Measurements from ENCODE around the gene PLA2G6. TPM values are rescaled to one million over a fixed set of nuclear protein-coding genes. Genes with fewer than 3 reads are reported as not detected.
A peak's percentile ranks its signal among the peaks of the same experiment; 100 is the strongest.
"Not testable (repeated sequence)": the region's sequence is repeated elsewhere in the genome, so short reads cannot be mapped to it uniquely, and the experiment has no call there.

The PLA2G6 gene
- total RNA-seq, 2 donors from 2014 or later, result 60.6 to 60.7 TPM

GRCh38 chr22:38186429-38186828, 4.8 kb upstream of the PLA2G6 start:
- no peak for DNase-seq
- H3K36me3 ChIP-seq (ENCODE audit: control insufficient read depth, insufficient read depth, low read length), result no peaks in the 10 kb centered on the region
- no peaks in the 10 kb centered on the region for H3K9me3 ChIP-seq (ENCODE audit: control insufficient read depth, low read length)
- H3K27me3 ChIP-seq (ENCODE audit: control insufficient read depth, insufficient read depth, low read length, poor library complexity, severe bottlenecking), result no peaks in the 10 kb centered on the region
- 85 to 92% methylated on average over 5 of the region's 5 CpGs for WGBS, 2 experiments (ENCODE audit: insufficient coverage in 1 of 2, insufficient read length in 1 of 2)
- Mint-ChIP-seq H3K27me3 (ENCODE audit: insufficient read depth) (peaks cover 6% of the 10 kb centered on the region), H3K4me3 (no peak overlapping the region), H3K27ac (no peak overlapping the region), H3K4me1 (peaks cover 10% of the 10 kb centered on the region), H3K9me3 (peaks cover 8% of the 10 kb centered on the region), H3K36me3 (ENCODE audit: low read depth) (no peaks in the 10 kb centered on the region)
- no peak overlapping the region for H3K4me3 ChIP-seq (ENCODE audit: low read length)
- TF ChIP-seq, protein P1, sequence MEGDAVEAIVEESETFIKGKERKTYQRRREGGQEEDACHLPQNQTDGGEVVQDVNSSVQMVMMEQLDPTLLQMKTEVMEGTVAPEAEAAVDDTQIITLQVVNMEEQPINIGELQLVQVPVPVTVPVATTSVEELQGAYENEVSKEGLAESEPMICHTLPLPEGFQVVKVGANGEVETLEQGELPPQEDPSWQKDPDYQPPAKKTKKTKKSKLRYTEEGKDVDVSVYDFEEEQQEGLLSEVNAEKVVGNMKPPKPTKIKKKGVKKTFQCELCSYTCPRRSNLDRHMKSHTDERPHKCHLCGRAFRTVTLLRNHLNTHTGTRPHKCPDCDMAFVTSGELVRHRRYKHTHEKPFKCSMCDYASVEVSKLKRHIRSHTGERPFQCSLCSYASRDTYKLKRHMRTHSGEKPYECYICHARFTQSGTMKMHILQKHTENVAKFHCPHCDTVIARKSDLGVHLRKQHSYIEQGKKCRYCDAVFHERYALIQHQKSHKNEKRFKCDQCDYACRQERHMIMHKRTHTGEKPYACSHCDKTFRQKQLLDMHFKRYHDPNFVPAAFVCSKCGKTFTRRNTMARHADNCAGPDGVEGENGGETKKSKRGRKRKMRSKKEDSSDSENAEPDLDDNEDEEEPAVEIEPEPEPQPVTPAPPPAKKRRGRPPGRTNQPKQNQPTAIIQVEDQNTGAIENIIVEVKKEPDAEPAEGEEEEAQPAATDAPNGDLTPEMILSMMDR (conservative IDR thresholded peaks at IDR 0.05), result no peak
- peaks cover 3% of the 10 kb centered on the region for H3K4me1 ChIP-seq (ENCODE audit: control insufficient read depth, insufficient read depth, low read length)
- no peak overlapping the region for H3K9ac ChIP-seq (ENCODE audit: extremely low read depth, low read length, poor library complexity, severe bottlenecking)
- no peak overlapping the region for H3K27ac ChIP-seq (ENCODE audit: low read depth, low read length)

GRCh38 chr22:38184788-38185187, 3.2 kb upstream of the PLA2G6 start:
- H3K4me3 ChIP-seq (ENCODE audit: low read length), result no peak overlapping the region
- Mint-ChIP-seq H3K9me3 (peaks cover 8% of the 10 kb centered on the region), H3K4me1 (peaks cover 25% of the 10 kb centered on the region), H3K4me3 (no peak overlapping the region), H3K36me3 (ENCODE audit: low read depth) (peaks cover under 1% of the 10 kb centered on the region), H3K27me3 (ENCODE audit: insufficient read depth) (peaks cover 2% of the 10 kb centered on the region), H3K27ac (no peak overlapping the region)
- WGBS, 2 experiments (ENCODE audit: insufficient coverage in 1 of 2, insufficient read length in 1 of 2), result 78 to 81% methylated on average over 7 of the region's 7 CpGs
- H3K27ac ChIP-seq (ENCODE audit: low read depth, low read length), result no peak overlapping the region
- no peaks in the 10 kb centered on the region for H3K9me3 ChIP-seq (ENCODE audit: control insufficient read depth, low read length)
- no peaks in the 10 kb centered on the region for H3K36me3 ChIP-seq (ENCODE audit: control insufficient read depth, insufficient read depth, low read length)
- no peaks in the 10 kb centered on the region for H3K27me3 ChIP-seq (ENCODE audit: control insufficient read depth, insufficient read depth, low read length, poor library complexity, severe bottlenecking)
- TF ChIP-seq, protein P1 (conservative IDR thresholded peaks at IDR 0.05), result no peak
- peaks cover 8% of the 10 kb centered on the region for H3K4me1 ChIP-seq (ENCODE audit: control insufficient read depth, insufficient read depth, low read length)
- DNase-seq, result no peak
- H3K9ac ChIP-seq (ENCODE audit: extremely low read depth, low read length, poor library complexity, severe bottlenecking), result no peak overlapping the region

DNA sequence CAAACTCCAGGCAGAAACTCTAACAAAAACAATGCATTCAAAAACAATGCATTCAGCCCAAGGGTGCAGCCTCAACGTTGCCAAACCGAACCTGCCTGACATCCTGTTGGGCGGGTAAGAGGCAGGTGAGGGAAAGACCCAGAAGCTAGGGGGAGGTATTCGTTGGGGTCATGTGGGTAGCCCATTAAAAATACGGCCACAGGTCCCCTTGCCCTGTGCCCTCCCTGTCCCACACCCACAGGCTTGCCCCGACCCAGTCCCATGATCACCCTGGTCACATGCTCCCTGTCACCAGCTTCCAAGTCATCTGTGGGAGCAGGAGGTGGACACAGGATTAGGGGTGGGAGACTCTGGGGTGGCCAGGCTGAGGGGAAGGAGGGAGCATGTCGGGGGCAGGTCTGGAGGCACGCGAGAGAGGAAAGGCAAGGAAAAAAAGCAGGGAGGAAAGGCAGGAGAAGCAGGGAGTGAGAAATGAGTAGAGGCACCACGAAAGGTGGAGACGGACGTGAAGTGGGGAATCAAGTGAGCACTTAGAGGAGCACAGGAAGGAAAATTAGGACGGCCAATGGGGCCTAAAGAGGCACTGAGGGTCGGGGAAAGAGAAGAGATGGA, 683 bp downstream of the PLA2G6 start:
- Mint-ChIP-seq H3K27me3 (ENCODE audit: insufficient read depth) (no peaks in the 10 kb centered on the region), H3K4me1 (peaks cover 34% of the 10 kb centered on the region), H3K36me3 (ENCODE audit: low read depth) (peaks cover 6% of the 10 kb centered on the region), H3K27ac (peak overlapping the region; percentile 99), H3K9me3 (no peaks in the 10 kb centered on the region), H3K4me3 (peak overlapping the region; percentile 90)
- H3K9ac ChIP-seq (ENCODE audit: extremely low read depth, low read length, poor library complexity, severe bottlenecking), result peak overlapping the region; percentile 91
- H3K4me3 ChIP-seq (ENCODE audit: low read length), result peak overlapping the region; percentile 92
- peak; percentile 71 for DNase-seq
- 49 to 55% methylated on average over 10 to 14 of the region's 14 CpGs for WGBS, 2 experiments (ENCODE audit: insufficient coverage in 1 of 2, insufficient read length in 1 of 2)
- H3K27ac ChIP-seq (ENCODE audit: low read depth, low read length), result peak overlapping the region; percentile 85
- no peaks in the 10 kb centered on the region for H3K27me3 ChIP-seq (ENCODE audit: control insufficient read depth, insufficient read depth, low read length, poor library complexity, severe bottlenecking)
- TF ChIP-seq, protein P1 (conservative IDR thresholded peaks at IDR 0.05), result no peak
- no peaks in the 10 kb centered on the region for H3K36me3 ChIP-seq (ENCODE audit: control insufficient read depth, insufficient read depth, low read length)
- peaks cover 8% of the 10 kb centered on the region for H3K4me1 ChIP-seq (ENCODE audit: control insufficient read depth, insufficient read depth, low read length)
- no peaks in the 10 kb centered on the region for H3K9me3 ChIP-seq (ENCODE audit: control insufficient read depth, low read length)

DNA sequence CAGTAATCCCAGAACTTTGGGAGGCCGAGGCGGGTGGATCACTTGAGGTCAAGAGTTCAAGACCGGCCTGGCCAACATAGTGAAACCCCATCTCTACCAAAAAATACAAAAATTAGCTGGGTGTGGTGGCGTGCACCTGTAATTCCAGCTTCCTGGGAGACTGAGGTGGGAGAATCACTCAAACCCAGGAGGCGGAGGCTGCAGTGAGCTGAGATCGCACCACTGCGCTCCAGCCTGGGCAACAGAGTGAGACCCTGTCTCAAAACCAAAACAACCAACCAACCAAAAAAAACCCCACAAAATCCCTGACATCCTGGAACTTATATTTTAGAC, 3.1 kb downstream of the PLA2G6 start:
- H3K9ac ChIP-seq (ENCODE audit: extremely low read depth, low read length, poor library complexity, severe bottlenecking); H3K27ac ChIP-seq (ENCODE audit: low read depth, low read length); H3K4me3 ChIP-seq (ENCODE audit: low read length); H3K9me3 Mint-ChIP-seq; H3K36me3 Mint-ChIP-seq (ENCODE audit: low read depth); H3K36me3 ChIP-seq (ENCODE audit: control insufficient read depth, insufficient read depth, low read length); H3K27ac Mint-ChIP-seq; H3K4me3 Mint-ChIP-seq; H3K27me3 Mint-ChIP-seq (ENCODE audit: insufficient read depth); DNase-seq; H3K27me3 ChIP-seq (ENCODE audit: control insufficient read depth, insufficient read depth, low read length, poor library complexity, severe bottlenecking); H3K4me1 ChIP-seq (ENCODE audit: control insufficient read depth, insufficient read depth, low read length); H3K9me3 ChIP-seq (ENCODE audit: control insufficient read depth, low read length): not testable (repeated sequence)
- H3K4me1 Mint-ChIP-seq, result peaks cover 30% of the 10 kb centered on the region
- 96 to 100% methylated on average over 4 to 7 of the region's 7 CpGs for WGBS, 2 experiments (ENCODE audit: insufficient coverage in 1 of 2, insufficient read length in 1 of 2)
